Ramos (cell line): ENCODE data around the gene RBFOX1.

Experiments
- in situ Hi-C: fragments of 300-500 bp; cut with MboI; formaldehyde crosslinking; loops from one replicate; pipeline ENCODE4 v1.14.3; 2022; ENCODE audit warnings: low sequenced_read_pairs; ENCODE audit not compliant: unreplicated experiment

Gene RBFOX1

GRCh38 chr16:7638306-7638705 lies 305.7 kb downstream of the RBFOX1 start:
- in situ Hi-C loops: no loop called here

DNA sequence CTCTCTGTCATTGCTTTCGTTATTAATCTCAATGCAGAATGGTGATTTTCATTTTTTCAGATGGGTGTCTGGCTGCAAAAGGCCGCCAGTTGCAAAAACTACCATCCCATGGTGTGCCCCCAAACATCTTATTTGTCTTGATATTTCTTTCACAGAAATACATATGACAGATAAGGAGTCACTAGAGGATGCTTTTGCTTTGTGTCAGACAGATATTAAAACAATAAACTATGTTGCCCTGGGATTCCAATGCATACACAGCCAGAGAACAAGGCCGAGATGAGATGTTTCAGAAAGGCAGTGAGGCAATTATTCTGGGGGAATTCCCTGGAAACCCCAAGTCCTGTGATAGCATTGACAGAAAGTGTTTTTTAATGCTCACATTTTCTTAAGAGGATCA lies 307.7 kb downstream of the RBFOX1 start:
- in situ Hi-C loops: no loop called here

DNA sequence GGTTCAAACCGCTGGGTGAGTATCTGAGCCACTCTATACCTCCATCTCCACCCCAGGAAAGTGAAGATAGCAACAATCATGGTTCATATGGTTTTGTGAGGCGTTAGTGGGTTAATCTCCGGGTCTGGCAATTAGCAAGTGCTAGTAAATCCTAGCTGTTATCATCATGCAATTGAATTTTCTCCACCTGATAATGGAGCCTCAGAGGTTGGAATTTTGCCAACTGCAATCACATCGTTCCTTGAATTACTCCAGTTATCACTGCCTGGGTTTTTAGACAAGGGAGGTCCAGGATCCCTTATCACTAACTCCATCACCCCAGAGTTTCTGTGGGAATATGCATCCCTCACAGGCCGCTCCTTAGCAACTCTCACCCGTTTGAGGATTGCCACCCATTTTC lies 311.5 kb downstream of the RBFOX1 start:
- in situ Hi-C loops: no loop called here

DNA sequence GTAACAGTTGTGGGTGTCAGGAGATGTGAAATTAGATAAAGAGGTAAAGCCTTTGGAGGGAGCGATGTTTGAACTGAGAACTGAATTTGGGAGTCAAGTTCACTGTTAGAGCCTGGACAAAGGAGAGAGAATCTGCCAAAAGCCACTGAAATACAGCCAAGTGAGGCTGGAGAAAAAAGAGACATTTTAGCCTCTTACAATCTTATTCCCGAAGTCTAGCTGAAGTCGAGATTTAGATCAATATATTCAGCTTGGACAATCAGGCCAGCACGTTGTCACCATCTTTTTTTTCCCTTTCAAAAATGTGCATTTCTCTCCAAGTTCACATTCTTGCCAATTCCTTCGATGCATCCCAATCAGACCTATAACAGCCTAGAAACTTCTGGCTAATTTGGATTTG lies 312.2 kb downstream of the RBFOX1 start:
- in situ Hi-C loops: no loop called here

- in situ Hi-C loops: no loop called here
These were observed 314.3 kb downstream of the RBFOX1 start for GRCh38 chr16:7646821-7647500.

DNA sequence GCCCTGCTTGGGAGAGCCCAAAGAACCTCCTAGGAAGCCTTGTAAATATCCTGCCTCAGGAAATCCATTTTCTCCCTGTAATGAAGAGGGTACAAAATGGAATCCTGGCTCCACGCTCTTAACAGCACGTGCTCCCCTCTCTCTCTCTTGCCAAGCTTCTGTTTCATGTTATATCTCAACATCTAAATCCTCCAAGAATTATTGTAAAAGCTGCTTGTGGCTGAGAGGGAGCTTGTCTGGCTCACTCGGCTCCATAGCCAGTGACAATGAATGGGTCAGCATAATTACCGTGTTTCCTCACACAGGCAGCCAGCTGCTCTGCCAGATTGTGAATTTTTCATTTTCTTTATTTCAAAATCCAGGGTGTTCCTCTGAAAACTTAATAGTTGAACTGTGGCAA lies 317.8 kb downstream of the RBFOX1 start:
- in situ Hi-C loops: no loop called here

GRCh38 chr16:7651803-7652570 lies 319.3 kb downstream of the RBFOX1 start:
- in situ Hi-C loops: no loop called here

- in situ Hi-C loops: no loop called here
These were observed 321.3 kb downstream of the RBFOX1 start for GRCh38 chr16:7653746-7654461.

DNA sequence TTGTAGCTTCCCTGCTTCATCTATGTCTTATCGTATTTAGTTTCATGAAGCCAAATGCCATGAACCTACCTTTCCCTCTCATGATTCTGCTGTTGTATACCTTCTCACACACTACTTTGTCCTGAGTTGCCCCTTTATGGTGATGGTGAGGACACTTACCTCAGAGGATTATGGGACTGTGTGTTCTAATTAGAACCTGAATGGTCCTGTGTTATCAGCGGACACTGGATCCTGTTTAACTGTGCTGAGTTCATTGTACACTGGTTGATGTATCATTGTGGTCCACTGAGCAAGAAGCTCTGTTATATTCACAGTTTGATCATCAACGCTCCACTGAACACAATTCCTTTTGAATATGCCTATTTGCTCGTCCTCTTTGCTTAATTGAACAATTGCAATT lies 343.0 kb downstream of the RBFOX1 start:
- in situ Hi-C loops: no loop called here

- in situ Hi-C loops: no loop called here
These were observed 347.7 kb downstream of the RBFOX1 start for GRCh38 chr16:7680296-7680695.

GRCh38 chr16:7688811-7689210 lies 356.2 kb downstream of the RBFOX1 start:
- in situ Hi-C loops: no loop called here

DNA sequence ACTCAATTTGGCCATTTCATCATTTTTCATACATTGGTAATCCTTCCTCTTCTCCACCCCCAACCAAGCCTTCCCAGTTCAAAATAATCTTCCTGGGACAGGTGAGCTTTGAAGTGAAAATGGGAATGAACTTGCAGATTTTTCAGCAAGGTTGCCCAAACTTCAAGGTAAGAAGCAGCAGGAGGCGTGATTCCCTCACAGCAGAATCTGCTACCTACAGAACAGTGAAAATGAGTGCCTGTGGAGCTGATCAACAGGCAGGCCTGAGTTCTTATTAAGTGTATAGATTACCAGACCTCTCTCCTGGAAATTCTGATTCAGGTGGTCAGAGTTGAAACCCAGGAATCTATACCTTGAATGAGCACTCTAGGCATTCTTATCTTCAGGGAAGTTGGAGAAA lies 356.6 kb downstream of the RBFOX1 start:
- in situ Hi-C loops: no loop called here

GRCh38 chr16:7691533-7691932 lies 358.9 kb downstream of the RBFOX1 start:
- in situ Hi-C loops: no loop called here

GRCh38 chr16:7703672-7704071 lies 371.0 kb downstream of the RBFOX1 start:
- in situ Hi-C loops: no loop called here

GRCh38 chr16:7705885-7706284 lies 373.2 kb downstream of the RBFOX1 start:
- in situ Hi-C loops: no loop called here

- in situ Hi-C loops: no loop called here
These were observed 376.5 kb downstream of the RBFOX1 start for GRCh38 chr16:7709186-7709585.

DNA sequence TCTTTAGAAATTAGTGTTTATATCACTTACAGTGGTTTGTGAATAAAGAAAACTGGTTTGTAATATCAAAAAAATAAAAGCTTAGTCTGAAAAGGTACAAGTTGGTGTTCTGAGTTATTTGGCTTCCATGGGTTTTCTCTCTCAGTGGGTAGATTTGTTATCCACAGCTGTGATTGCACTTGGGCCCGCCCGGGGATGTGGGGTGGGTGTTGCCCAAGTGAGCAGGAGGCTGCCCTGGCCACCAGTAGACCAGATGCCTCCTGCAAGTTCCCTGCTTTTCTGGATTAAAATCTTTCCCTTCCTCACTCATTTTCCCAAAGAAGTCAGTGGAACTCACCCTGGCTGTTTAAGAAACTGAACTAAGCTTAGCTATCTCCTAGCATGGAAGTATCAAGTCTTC lies 380.6 kb downstream of the RBFOX1 start:
- in situ Hi-C loops: no loop called here

GRCh38 chr16:7714775-7715174 lies 382.1 kb downstream of the RBFOX1 start:
- in situ Hi-C loops: no loop called here

DNA sequence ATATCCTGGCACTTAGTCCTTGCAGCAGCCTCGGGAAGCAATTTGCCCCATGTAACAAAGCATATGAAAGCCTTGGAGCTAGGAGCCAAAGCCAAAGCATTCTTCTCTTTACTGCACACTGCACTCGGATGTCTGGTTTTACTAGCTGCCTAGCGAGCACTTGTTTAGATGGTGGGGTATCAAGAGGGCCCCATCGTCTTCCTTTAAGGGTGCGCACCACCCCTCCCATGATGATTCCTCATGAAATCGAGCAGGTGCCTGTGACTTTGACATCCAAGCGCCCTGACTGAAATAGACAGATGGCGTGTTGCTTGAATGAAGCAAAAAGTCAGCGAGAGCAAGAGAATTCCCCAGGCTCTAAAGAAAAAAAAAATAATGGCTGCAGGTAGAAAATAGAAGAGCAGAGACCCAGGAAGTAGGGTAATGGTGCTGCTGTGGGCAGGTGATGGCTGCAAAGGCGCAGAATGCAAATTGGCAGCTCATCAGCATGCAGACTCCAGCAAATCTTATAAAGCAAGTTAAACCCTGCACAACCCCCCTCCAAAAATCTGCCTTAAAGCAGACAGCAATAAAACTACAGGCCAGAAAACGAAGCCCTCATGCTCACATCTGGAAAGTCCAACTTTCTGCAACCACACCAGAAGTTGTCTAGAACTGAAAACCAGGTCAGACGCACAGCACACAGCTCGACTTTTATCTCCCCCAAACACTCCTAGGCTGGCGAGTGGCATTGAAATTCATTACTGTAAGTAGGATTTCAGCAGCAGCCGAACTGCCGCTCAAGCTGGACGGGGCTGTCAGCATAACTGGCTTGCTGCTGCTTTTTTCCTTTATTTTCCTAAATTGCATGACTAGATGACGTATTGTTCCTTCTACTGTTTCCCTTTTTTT lies 384.3 kb downstream of the RBFOX1 start:
- in situ Hi-C loops: no loop called here

- in situ Hi-C loops: no loop called here
These were observed 390.1 kb downstream of the RBFOX1 start for GRCh38 chr16:7722761-7723160.
